ENCODE measurements around the gene LENG9.
"Not testable (repeated sequence)": the region's sequence is repeated elsewhere in the genome, so short reads cannot be mapped to it uniquely, and the experiment has no call there.

DNA sequence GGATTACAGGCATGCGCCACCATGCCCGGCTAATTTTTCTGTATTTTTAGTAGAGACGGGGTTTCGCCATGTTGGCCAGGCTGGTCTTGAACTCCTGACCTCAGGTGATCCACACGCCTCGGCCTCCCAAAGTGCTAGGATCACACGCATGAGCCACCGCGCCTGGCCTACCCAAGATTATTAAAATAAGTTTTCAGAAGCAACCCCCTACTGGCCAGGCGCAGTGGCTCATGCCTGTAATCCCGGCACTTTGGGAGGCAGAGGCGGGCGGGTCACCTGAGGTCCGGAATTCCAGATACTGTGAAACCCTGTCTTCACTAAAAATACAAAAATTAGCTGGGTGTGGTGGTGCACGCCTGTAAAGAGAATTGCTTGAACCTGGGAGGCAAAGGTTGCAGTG is 17.2 kb downstream of the LENG9 start:
- TF ChIP-seq, protein P1, sequence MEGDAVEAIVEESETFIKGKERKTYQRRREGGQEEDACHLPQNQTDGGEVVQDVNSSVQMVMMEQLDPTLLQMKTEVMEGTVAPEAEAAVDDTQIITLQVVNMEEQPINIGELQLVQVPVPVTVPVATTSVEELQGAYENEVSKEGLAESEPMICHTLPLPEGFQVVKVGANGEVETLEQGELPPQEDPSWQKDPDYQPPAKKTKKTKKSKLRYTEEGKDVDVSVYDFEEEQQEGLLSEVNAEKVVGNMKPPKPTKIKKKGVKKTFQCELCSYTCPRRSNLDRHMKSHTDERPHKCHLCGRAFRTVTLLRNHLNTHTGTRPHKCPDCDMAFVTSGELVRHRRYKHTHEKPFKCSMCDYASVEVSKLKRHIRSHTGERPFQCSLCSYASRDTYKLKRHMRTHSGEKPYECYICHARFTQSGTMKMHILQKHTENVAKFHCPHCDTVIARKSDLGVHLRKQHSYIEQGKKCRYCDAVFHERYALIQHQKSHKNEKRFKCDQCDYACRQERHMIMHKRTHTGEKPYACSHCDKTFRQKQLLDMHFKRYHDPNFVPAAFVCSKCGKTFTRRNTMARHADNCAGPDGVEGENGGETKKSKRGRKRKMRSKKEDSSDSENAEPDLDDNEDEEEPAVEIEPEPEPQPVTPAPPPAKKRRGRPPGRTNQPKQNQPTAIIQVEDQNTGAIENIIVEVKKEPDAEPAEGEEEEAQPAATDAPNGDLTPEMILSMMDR (IDR thresholded peaks at IDR 0.05): peak in 1 of 3 experiments; percentile 12
- TF ChIP-seq POLR2A (IDR thresholded peaks at IDR 0.05): not testable (repeated sequence)

Measured in testis (tissue), 2 donors.